Sigmoid colon (tissue), 7 donors: Measurements from ENCODE around the gene ANXA9. TPM values are rescaled to one million over a fixed set of nuclear protein-coding genes. Genes with fewer than 3 reads are reported as not detected.

Source experiments
- DNase-seq: peaks from one replicate; pipeline ENCODE4 v3.0.0-alpha.2; 2019
- H3K27ac ChIP-seq, 4 donors: fragments of 200-600 bp; sonication (generic); one replicate each; pipeline ENCODE4 v1.5.1; 2016 to 2019; ENCODE audit warnings: mild to moderate bottlenecking in 1 of 4
- H3K27me3 ChIP-seq, 3 donors: fragments of 200-600 bp; sonication (generic); one replicate each; pipeline ENCODE4 v1.5.1; 2019; ENCODE audit warnings: mild to moderate bottlenecking in 1 of 3
- H3K36me3 ChIP-seq, 4 donors: fragments of 200-600 bp; sonication (generic); one replicate each; pipeline ENCODE4 v1.5.1; 2016 to 2019
- H3K4me1 ChIP-seq, 4 donors: fragments of 200-600 bp; sonication (generic); one replicate each; pipeline ENCODE4 v1.5.1; 2017 to 2019
- H3K4me3 ChIP-seq, 4 donors: fragments of 200-600 bp; sonication (generic); one replicate each; pipeline ENCODE4 v1.5.1; 2017 to 2019; ENCODE audit warnings: mild to moderate bottlenecking in 2 of 4, moderate library complexity in 1 of 4
- H3K9me3 ChIP-seq, 4 donors: fragments of 200-600 bp in 3 of 4; sonication (generic) in 3 of 4; one replicate each; pipeline versions ENCODE4 v1.5.1 to v1.6.1; 2013 to 2019
- EP300 ChIP-seq, 4 donors: sonication (generic); formaldehyde crosslinking; IDR thresholded peaks; one replicate each; pipeline ENCODE4 v1.6.1; 2017; ENCODE audit warnings: antibody characterized with exemption in 4 of 4
- POLR2A ChIP-seq, 2 donors: fragments of 450-650 bp; IDR thresholded peaks; one replicate each; pipeline ENCODE4 v1.6.1; 2016; ENCODE audit warnings: antibody characterized with exemption in 2 of 2, mild to moderate bottlenecking in 2 of 2, moderate library complexity in 2 of 2
- POLR2AphosphoS5 ChIP-seq, 4 donors: sonication (generic); formaldehyde crosslinking; IDR thresholded peaks; one replicate each; pipeline ENCODE4 v1.6.1; 2017; ENCODE audit warnings: antibody characterized with exemption in 4 of 4
- WGBS, 2 donors: extraction: QIAGEN DNeasy Blood & Tissue Kit; methylation state at CpG; one replicate each; pipeline ENCODE4 v1.1.7; 2013; 5-methylcytosine and 5-hydroxymethylcytosine counted together
- intact Hi-C: fragments of 100-400 bp; cut with DNase I; formaldehyde crosslinking; loops from one replicate; pipeline ENCODE4 v1.15.1; 2023
- polyA plus RNA-seq, 3 donors: library from polyadenylated mRNA; stranded (reverse); fragments of 200-250 nt; gene quantifications; one replicate each; pipeline ENCODE4 v1.2.3, GENCODE V29; 2013
- total RNA-seq, 4 donors: library from RNA; depleted of rRNA; stranded (reverse); fragments of >200 nt; gene quantifications; one replicate each; pipeline ENCODE4 v1.1.0, GENCODE V29; 2016
- TF ChIP-seq, protein P1 (sequence below), 4 experiments: fragments of 450-650 bp in 3 of 4; fragments of 200-600 bp in 1 of 4; IDR thresholded peaks; one replicate each; pipeline ENCODE4 v1.5.1; 2016 to 2019; ENCODE audit warnings: antibody characterized with exemption in 4 of 4, mild to moderate bottlenecking in 3 of 4, moderate library complexity in 2 of 4
- donor health status: healthy with polysubstance abuse.
- donor health status: Bipolar disorder and iron deficiency.
- donor health status: healthy.

ANXA9 gene
- total and polyA plus RNA-seq, 7 donors, result 0.36 to 0.60 (median 0.45) TPM; not detected in 4

DNA sequence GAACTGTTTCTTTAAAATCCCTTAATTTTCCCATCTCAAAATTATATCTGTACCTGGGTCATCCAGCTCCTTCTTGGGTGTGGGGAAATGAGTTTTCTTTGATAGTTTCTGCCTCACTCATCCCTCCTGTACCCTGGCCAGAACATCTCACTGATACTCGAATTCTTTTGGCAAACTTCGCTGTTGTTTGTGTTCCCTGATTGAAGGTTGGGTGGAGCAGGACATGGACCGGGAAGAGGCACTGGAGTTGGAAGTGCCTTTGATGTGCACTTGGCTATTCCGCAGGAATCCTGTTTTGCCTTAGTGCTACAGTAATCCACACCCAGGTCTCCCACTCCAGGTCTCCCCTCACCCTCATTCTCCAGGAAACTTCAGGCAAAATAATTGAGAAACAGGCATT lies 13.4 kb downstream of the ANXA9 start:
- Histone ChIP-seq H3K4me3 (no peak overlapping the region), H3K9me3 (no peaks in the 10 kb centered on the region), H3K4me1 (peaks cover 0 to 12% (median 0%) of the 10 kb centered on the region in 4 donors), H3K27ac (peak overlapping the region; percentile 38 to 64 (median 63)), H3K27me3 (no peaks in the 10 kb centered on the region), H3K36me3 (peaks cover 9 to 40% (median 27%) of the 10 kb centered on the region in 4 donors)
- 45 to 70% methylated on average over 4 of the region's 4 CpGs for WGBS, 2 donors
- TF ChIP-seq EP300 (IDR thresholded peaks at IDR 0.05) (no peak), POLR2A (IDR thresholded peaks at IDR 0.05) (no peak), POLR2AphosphoS5 (IDR thresholded peaks at IDR 0.05) (no peak)
- TF ChIP-seq, protein P1, sequence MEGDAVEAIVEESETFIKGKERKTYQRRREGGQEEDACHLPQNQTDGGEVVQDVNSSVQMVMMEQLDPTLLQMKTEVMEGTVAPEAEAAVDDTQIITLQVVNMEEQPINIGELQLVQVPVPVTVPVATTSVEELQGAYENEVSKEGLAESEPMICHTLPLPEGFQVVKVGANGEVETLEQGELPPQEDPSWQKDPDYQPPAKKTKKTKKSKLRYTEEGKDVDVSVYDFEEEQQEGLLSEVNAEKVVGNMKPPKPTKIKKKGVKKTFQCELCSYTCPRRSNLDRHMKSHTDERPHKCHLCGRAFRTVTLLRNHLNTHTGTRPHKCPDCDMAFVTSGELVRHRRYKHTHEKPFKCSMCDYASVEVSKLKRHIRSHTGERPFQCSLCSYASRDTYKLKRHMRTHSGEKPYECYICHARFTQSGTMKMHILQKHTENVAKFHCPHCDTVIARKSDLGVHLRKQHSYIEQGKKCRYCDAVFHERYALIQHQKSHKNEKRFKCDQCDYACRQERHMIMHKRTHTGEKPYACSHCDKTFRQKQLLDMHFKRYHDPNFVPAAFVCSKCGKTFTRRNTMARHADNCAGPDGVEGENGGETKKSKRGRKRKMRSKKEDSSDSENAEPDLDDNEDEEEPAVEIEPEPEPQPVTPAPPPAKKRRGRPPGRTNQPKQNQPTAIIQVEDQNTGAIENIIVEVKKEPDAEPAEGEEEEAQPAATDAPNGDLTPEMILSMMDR (IDR thresholded peaks at IDR 0.05), result no peak
- DNase-seq, result no peak
- intact Hi-C loops, result no loop called here

DNA sequence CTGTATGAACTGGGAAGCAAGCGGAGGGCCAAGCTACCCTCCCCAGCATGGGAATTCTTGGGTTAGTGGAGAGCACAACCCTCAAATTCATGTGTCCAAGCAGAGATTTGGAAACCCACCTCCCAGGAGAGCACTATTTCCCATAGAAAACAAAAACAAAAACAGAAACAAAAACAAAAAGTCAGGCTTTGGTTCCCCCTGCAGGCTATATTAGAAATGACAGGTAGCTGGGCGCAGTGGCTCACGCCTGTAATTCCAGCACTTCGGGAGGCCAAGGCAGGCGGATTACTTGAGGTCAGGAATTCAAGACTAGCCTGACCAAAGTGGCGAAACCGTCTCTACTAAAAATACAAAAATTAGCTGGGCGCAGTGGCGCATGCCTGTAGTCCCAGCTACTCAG lies 13.8 kb downstream of the ANXA9 start:
- 34 to 52% methylated on average over 9 of the region's 9 CpGs for WGBS, 2 donors
- TF ChIP-seq, protein P1 (IDR thresholded peaks at IDR 0.05), result peak; percentile 76 to 86 (median 80)
- no peak for TF ChIP-seq POLR2A (IDR thresholded peaks at IDR 0.05)
- no peaks in the 10 kb centered on the region for H3K9me3 ChIP-seq
- H3K4me1 ChIP-seq, result peaks cover 0 to 12% (median 0%) of the 10 kb centered on the region in 4 donors
- peaks cover 9 to 44% (median 28%) of the 10 kb centered on the region in 4 donors for H3K36me3 ChIP-seq
- intact Hi-C loops, result no loop called here
- H3K27me3 ChIP-seq, result no peaks in the 10 kb centered on the region
- peak; percentile 80 for DNase-seq
- peak overlapping the region; percentile 38 to 64 (median 63) for H3K27ac ChIP-seq
- no peak overlapping the region for H3K4me3 ChIP-seq

DNA sequence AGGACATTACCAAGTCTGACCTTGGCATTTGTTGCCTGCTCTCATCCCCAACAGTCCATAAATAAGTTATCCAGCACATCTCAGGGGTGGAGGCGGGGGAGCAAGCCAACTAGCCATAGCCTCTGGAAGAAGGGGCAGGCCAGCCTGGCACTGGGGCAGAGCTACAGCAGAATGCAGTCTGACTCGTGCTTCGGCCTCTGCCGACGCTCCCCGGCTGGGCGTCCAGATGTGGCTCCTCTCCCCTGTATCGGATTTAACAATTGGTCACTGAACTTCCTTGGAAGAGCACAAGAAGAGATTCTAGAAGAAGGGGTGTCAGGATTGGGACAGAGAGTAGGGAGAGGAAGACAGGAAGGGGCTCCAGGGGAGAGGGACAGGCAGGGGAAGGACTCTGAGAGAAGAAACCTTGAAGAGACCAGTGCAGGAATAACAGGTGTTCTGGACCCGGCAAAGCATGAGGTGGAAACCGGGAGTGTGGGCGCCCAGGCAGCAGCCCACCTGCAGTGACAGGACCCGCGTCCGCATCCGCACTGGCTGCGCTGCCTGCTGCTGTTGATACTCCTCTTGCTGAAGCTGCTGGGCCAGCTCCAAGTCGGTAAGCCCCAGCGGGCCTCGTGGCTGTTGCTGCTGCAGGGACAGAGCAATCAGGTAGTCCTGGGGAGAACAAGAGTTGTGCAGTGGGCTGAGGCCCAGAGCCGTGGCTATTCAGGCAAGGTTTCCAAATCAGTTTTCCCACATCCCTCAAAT lies 15.2 kb downstream of the ANXA9 start:
- TF ChIP-seq EP300 (IDR thresholded peaks at IDR 0.05) (no peak), POLR2AphosphoS5 (IDR thresholded peaks at IDR 0.05) (no peak), POLR2A (IDR thresholded peaks at IDR 0.05) (no peak)
- TF ChIP-seq, protein P1 (IDR thresholded peaks at IDR 0.05), result no peak
- H3K36me3 ChIP-seq, result peaks cover 9 to 59% (median 34%) of the 10 kb centered on the region in 4 donors
- H3K27ac ChIP-seq, result no peak overlapping the region
- DNase-seq, result no peak
- no peaks in the 10 kb centered on the region for H3K9me3 ChIP-seq
- H3K27me3 ChIP-seq, result no peaks in the 10 kb centered on the region
- intact Hi-C loops, result no loop called here
- WGBS, 2 donors, result 91 to 92% methylated on average over 20 of the region's 20 CpGs
- peaks cover 0 to 15% (median 1%) of the 10 kb centered on the region in 4 donors for H3K4me1 ChIP-seq
- no peak overlapping the region for H3K4me3 ChIP-seq

DNA sequence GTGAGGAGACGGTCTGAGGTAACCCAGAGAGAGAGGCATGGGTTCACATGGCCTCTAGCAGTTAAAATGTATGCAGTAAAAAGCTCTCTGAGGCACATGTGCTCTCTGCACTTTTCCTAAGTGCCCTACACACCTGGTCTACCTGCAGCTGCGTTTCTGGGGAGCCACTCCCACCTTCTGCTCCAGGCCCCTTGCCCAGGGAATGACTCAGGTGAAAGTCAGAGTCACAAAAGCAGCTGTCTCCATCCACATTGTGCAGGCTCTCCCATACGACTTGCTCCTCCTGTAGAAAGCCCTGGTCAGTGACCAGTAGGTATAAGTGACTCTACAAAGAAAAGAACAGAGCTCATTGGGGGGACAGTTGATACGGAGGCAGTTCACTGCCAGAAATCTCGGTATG lies 15.9 kb downstream of the ANXA9 start:
- no peak overlapping the region for H3K27ac ChIP-seq
- intact Hi-C loops, result no loop called here
- peaks cover 0 to 22% (median 8%) of the 10 kb centered on the region in 4 donors for H3K4me1 ChIP-seq
- H3K27me3 ChIP-seq, result no peaks in the 10 kb centered on the region
- H3K36me3 ChIP-seq, result peaks cover 9 to 60% (median 34%) of the 10 kb centered on the region in 4 donors
- 65 to 77% methylated on average over 5 of the region's 5 CpGs for WGBS, 2 donors
- no peak overlapping the region for H3K4me3 ChIP-seq
- no peak for DNase-seq
- H3K9me3 ChIP-seq, result no peaks in the 10 kb centered on the region
- no peak for TF ChIP-seq POLR2AphosphoS5 (IDR thresholded peaks at IDR 0.05)
- TF ChIP-seq POLR2A (IDR thresholded peaks at IDR 0.05), result no peak
- no peak for TF ChIP-seq EP300 (IDR thresholded peaks at IDR 0.05)
- TF ChIP-seq, protein P1 (IDR thresholded peaks at IDR 0.05), result no peak
